GM18909 (cell line): ENCODE results near the gene RPLP1.

ENCODE experiments used
- ATAC-seq: cut with Tn5 transposase; IDR thresholded peaks from one replicate; pipeline ENCODE4 v1.9.1; 2021; ENCODE audit warnings: mild to moderate bottlenecking; ENCODE audit not compliant: unreplicated experiment, poor library complexity

Gene RPLP1

GRCh38 chr15:69466733-69467132, 14.1 kb downstream of the RPLP1 start:
- no peak for ATAC-seq

GRCh38 chr15:69467636-69468035, 15.0 kb downstream of the RPLP1 start:
- no peak for ATAC-seq

GRCh38 chr15:69468241-69469121, 15.9 kb downstream of the RPLP1 start:
- no peak for ATAC-seq

DNA sequence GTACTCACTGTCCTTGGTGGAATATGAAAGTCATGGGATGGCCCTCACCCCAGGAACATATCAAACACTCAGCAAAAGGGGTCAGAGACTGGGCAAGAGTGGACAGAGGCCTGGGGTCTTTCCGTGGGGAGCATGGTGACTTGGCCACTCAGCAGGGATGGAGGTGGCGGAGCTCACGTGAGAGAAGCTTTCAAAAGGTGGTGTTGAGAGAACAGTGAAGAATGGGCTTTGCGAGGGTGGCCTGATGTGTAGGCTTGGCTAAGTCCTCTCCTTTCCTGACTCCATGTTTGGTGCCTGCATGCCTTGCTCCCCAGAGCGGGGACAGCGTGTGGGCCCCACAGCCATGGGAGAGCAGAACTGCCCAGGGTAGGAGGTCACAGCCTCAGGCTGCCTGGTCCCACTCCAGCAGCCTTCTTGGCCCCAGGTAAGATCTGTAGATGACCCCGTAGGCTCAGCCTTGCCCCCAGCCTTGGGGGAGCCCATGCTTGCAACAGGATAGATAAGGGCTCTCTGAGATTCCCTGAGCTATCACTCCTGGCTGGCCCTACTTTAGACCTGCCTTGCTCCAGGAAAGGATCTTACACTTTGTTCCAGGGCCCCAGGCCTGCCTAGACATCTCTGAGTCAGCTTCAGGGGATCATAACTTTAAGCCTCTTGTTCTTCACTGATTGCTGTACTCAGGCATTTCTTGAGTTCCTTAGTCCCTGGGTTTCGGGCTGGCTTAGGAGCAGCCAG, 17.0 kb downstream of the RPLP1 start:
- ATAC-seq = no peak

- no peak for ATAC-seq
Observed at GRCh38 chr15:69472046-69472445, 19.4 kb downstream of the RPLP1 start.

DNA sequence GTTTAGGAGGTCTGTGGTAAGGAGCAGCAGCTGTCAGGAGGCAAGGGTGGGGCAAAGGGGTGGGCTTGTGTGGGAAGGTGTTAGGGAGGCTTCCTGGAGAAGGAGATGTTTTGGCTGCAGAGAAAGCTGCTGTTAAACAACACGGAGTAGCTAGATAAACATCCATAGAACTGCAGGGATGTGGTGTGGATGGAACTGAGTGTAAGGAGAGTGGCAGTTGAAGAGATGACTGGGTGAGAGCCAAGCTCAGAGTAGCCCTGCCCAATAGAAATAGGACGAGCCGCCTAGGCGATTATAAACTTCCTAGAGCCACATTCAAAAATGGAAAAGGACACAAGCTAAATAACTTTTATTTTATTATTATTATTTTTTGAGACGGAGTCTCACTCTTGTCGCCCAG, 19.9 kb downstream of the RPLP1 start:
- ATAC-seq = no peak

DNA sequence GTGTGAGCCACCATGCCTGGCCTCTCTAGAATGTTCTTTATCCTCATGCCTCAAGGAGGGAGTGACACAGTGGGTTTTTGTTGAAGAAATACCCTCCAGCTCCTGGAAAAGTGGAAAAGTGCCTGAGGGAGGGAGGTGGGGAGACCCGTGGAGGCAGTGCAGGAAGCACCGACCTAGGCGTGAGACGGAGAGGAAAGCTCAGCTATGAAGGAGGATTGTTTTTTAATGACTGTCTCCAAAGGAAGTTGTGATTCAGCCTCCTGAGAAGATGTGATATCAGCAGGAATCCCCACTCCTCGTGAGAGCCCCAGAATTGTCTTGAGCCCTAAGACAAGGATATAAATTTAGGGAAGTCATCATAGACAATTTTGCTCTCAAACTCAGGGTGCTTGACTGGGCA, 21.7 kb downstream of the RPLP1 start:
- ATAC-seq = no peak

- no peak for ATAC-seq
Observed at GRCh38 chr15:69474846-69475455, 22.3 kb downstream of the RPLP1 start.

GRCh38 chr15:69475769-69476358, 23.2 kb downstream of the RPLP1 start:
- ATAC-seq = no peak

- ATAC-seq = no peak
Observed at GRCh38 chr15:69476704-69477473, 24.3 kb downstream of the RPLP1 start.

GRCh38 chr15:69478259-69478781, 25.7 kb downstream of the RPLP1 start:
- ATAC-seq = no peak

GRCh38 chr15:69479081-69479480, 26.5 kb downstream of the RPLP1 start:
- ATAC-seq = no peak

- no peak for ATAC-seq
Observed at GRCh38 chr15:69479971-69480370, 27.4 kb downstream of the RPLP1 start.

- no peak for ATAC-seq
Observed at GRCh38 chr15:69480932-69481331, 28.3 kb downstream of the RPLP1 start.

GRCh38 chr15:69482686-69483256, 30.2 kb downstream of the RPLP1 start:
- no peak for ATAC-seq

GRCh38 chr15:69484837-69485236, 32.2 kb downstream of the RPLP1 start:
- no peak for ATAC-seq

DNA sequence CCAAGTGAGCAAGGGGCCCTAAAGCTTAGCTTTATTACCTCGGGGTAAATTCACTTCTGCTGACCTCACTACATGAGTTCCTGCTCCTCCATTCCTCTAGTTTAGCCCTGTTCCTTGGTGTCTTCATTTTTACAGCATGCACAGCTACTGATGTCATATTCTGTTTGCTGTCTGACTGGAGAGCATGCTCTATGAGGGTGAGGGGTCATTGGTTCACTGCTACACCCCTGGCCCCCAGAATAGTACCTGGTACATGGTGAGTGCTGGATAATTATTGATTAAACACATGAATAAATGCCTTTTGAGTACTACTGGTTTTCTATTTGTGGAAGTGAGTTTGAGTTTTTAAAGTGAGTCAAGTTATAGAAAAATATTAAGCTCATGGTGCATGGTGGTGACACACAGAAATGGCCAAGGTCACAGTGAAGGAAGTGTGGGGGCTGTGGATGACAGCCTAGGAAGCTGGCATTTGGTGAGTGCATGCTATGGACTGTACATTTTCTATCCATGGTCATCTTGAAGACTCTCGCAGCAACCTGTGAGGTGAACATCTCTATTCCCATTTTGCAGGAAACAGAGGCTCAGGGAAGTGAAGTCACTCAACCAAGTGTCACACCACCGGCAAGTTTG, 34.0 kb downstream of the RPLP1 start:
- ATAC-seq = no peak

- ATAC-seq = no peak
Observed at GRCh38 chr15:69489073-69489571, 36.5 kb downstream of the RPLP1 start.
